Loucy (cell line): Measurements from ENCODE around the gene DHDH.

Experiments
- H2AFZ ChIP-seq: fragments of 200-600 bp; sonication (generic); 2 replicates; pipeline ENCODE4 v1.6.0; 2016; ENCODE audit warnings: antibody characterized with exemption, mild to moderate bottlenecking, low read length, moderate library complexity
- H3F3A ChIP-seq: fragments of 200-600 bp; 2 replicates; pipeline ENCODE4 v1.6.0; 2016; ENCODE audit warnings: antibody characterized with exemption, low read depth, mild to moderate bottlenecking
- H3K27me3 ChIP-seq: fragments of 200-600 bp; sonication (generic); 2 replicates; pipeline ENCODE4 v1.6.1; 2014; ENCODE audit warnings: low read length, mild to moderate bottlenecking; ENCODE audit not compliant: insufficient read depth, poor library complexity, severe bottlenecking
- H3K36me3 ChIP-seq: fragments of 200-600 bp; sonication (generic); 2 replicates; pipeline ENCODE4 v1.6.1; 2016; ENCODE audit warnings: low read length; ENCODE audit not compliant: insufficient read depth
- H3K4me1 ChIP-seq: fragments of 200-600 bp; sonication (generic); 2 replicates; pipeline ENCODE4 v1.5.1; 2014; ENCODE audit warnings: low read length, mild to moderate bottlenecking; ENCODE audit not compliant: insufficient read depth, poor library complexity, severe bottlenecking
- H3K4me2 ChIP-seq: fragments of 200-600 bp; sonication (generic); 2 replicates; pipeline ENCODE4 v1.6.0; 2014; ENCODE audit warnings: antibody characterized with exemption, low read length, low read depth, mild to moderate bottlenecking; ENCODE audit not compliant: poor library complexity, severe bottlenecking
- H3K4me3 ChIP-seq: fragments of 200-600 bp; sonication (generic); 2 replicates; pipeline ENCODE4 v1.5.1; 2014; ENCODE audit warnings: low read length, mild to moderate bottlenecking, mixed read lengths; ENCODE audit not compliant: poor library complexity, severe bottlenecking
- H3K79me2 ChIP-seq: fragments of 200-600 bp; sonication (generic); 2 replicates; pipeline ENCODE4 v1.6.1; 2014; ENCODE audit warnings: low read length; ENCODE audit not compliant: insufficient read depth
- H3K9ac ChIP-seq: fragments of 200-600 bp; sonication (generic); 2 replicates; pipeline ENCODE4 v1.6.0; 2014; ENCODE audit warnings: mild to moderate bottlenecking, low read depth, low read length, moderate library complexity; ENCODE audit not compliant: poor library complexity, severe bottlenecking
- H3K9me2 ChIP-seq: fragments of 200-600 bp; sonication (generic); replicated peaks from 2 replicates; pipeline ENCODE4 v1.6.1; 2016; ENCODE audit warnings: low read depth, low read length, mixed read lengths
- H3K9me3 ChIP-seq: fragments of 200-600 bp; sonication (generic); 2 replicates; pipeline ENCODE4 v1.6.1; 2014; ENCODE audit warnings: mild to moderate bottlenecking, antibody characterized with exemption, low read length, low read depth; ENCODE audit not compliant: insufficient read depth
- H4K20me1 ChIP-seq: fragments of 200-600 bp; sonication (generic); 2 replicates; pipeline ENCODE4 v1.6.0; 2014; ENCODE audit warnings: antibody characterized with exemption, low read length, mild to moderate bottlenecking; ENCODE audit not compliant: insufficient read depth, poor library complexity, severe bottlenecking
- EZH2phosphoT487 ChIP-seq: fragments of 200-600 bp; IDR thresholded peaks from 2 replicates; pipeline ENCODE4 v1.6.1; 2018; ENCODE audit warnings: antibody characterized with exemption, mild to moderate bottlenecking, moderate library complexity, borderline replicate concordance
- TF ChIP-seq, protein P1 (sequence below): fragments of 200-600 bp; sonication (generic); conservative IDR thresholded peaks from 2 replicates; pipeline ENCODE4 v1.5.1; 2014; ENCODE audit warnings: mild to moderate bottlenecking, antibody characterized with exemption, low read length

DHDH gene

DNA sequence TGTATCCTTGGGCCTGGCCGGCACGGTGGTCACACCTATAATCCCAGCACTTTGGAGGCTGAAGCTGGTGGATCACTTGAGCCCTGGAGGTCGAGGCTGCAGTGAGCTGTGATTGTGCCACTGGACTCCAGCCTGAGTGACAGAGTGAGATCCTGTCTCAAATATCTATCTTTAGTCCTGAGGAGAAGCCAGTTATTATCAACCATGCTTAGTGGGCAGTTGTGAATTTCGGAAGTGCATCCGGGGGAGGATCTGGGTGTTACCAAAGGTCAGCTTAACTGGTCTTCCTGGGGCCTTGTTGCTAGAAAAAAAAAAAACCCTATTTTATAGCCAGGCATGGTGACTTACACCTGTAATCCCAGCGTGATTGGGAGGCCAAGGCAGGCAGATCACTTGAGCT lies 9.6 kb downstream of the DHDH start:
- TF ChIP-seq, protein P1, sequence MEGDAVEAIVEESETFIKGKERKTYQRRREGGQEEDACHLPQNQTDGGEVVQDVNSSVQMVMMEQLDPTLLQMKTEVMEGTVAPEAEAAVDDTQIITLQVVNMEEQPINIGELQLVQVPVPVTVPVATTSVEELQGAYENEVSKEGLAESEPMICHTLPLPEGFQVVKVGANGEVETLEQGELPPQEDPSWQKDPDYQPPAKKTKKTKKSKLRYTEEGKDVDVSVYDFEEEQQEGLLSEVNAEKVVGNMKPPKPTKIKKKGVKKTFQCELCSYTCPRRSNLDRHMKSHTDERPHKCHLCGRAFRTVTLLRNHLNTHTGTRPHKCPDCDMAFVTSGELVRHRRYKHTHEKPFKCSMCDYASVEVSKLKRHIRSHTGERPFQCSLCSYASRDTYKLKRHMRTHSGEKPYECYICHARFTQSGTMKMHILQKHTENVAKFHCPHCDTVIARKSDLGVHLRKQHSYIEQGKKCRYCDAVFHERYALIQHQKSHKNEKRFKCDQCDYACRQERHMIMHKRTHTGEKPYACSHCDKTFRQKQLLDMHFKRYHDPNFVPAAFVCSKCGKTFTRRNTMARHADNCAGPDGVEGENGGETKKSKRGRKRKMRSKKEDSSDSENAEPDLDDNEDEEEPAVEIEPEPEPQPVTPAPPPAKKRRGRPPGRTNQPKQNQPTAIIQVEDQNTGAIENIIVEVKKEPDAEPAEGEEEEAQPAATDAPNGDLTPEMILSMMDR = no peak
- no peak for TF ChIP-seq EZH2phosphoT487
- H3F3A ChIP-seq = no peaks in the 10 kb centered on the region
- H3K9me3 ChIP-seq = 0 out of 2 replicates have a peak, but pooled peaks cover 10% of the 10 kb centered on the region
- H4K20me1 ChIP-seq = no peaks in the 10 kb centered on the region
- no peaks in the 10 kb centered on the region for H3K9me2 ChIP-seq
- no peaks in the 10 kb centered on the region for H3K27me3 ChIP-seq
- no peaks in the 10 kb centered on the region for H3K36me3 ChIP-seq
- H3K4me1 ChIP-seq = no peaks in the 10 kb centered on the region
- no peaks in the 10 kb centered on the region for H3K79me2 ChIP-seq
- H2AFZ ChIP-seq = no peak overlapping the region
- no peak overlapping the region for H3K4me3 ChIP-seq
- H3K4me2 ChIP-seq = no peak overlapping the region
- H3K9ac ChIP-seq = no peak overlapping the region

DNA sequence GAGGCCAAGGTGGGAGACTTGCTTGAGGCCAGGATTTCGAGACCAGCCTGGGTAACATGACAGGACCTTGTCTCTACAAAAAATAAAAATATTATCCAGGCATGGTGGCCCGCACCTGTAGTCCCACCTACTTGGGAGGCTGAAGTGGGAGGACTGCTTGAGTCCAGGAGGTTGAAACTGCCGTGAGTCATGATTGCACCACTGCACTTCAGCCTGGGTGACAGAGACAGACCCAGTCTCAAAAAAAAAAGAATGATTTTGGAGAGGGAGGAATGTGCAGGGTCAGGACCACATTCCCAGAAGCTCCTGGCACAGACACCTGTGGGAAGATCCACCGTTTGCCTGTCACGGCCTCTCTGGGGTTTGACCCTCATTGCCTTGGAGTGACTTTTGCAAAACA lies 11.9 kb downstream of the DHDH start:
- H3K9me2 ChIP-seq = no peaks in the 10 kb centered on the region
- H3K36me3 ChIP-seq = no peaks in the 10 kb centered on the region
- H2AFZ ChIP-seq = no peak overlapping the region
- H3K27me3 ChIP-seq = no peaks in the 10 kb centered on the region
- H3K9ac ChIP-seq = no peak overlapping the region
- TF ChIP-seq EZH2phosphoT487 = no peak
- TF ChIP-seq, protein P1 = no peak
- no peaks in the 10 kb centered on the region for H3F3A ChIP-seq
- H3K9me3 ChIP-seq = 0 out of 2 replicates have a peak, but pooled peaks cover 10% of the 10 kb centered on the region
- H3K4me2 ChIP-seq = no peak overlapping the region
- no peaks in the 10 kb centered on the region for H3K4me1 ChIP-seq
- no peaks in the 10 kb centered on the region for H4K20me1 ChIP-seq
- no peaks in the 10 kb centered on the region for H3K79me2 ChIP-seq
- H3K4me3 ChIP-seq = no peak overlapping the region

DNA sequence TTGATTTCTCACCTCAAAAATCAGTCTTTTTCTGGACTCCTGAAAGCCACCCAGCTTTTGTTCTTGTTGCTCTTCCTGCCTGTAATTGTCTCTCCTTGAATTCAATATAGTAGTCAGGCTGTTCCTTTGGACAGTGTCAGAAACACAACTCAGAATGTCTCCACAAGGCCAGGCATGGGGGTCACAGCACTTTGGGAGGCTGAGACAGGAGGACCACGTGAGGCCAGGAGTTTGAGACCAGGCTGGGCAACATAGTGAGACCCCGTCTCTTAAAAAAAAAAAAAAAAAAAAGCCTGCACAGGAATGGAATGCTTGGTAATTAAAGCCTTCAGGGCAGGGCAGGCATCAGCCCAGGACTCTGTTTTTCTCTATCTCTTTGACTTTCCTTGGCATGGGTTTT lies 12.3 kb downstream of the DHDH start:
- TF ChIP-seq EZH2phosphoT487 = no peak
- Histone ChIP-seq H3K9me2 (no peaks in the 10 kb centered on the region), H3F3A (no peaks in the 10 kb centered on the region), H3K4me2 (no peak overlapping the region), H3K79me2 (no peaks in the 10 kb centered on the region), H3K27me3 (no peaks in the 10 kb centered on the region), H3K9ac (no peak overlapping the region), H3K9me3 (0 out of 2 replicates have a peak, but pooled peaks cover 10% of the 10 kb centered on the region), H3K36me3 (no peaks in the 10 kb centered on the region), H3K4me3 (no peak overlapping the region), H3K4me1 (no peaks in the 10 kb centered on the region), H4K20me1 (no peaks in the 10 kb centered on the region), H2AFZ (no peak overlapping the region)
